SH-SY5Y (cell line): ENCODE data around the gene DENND1B.

Experiments
- GATA2 ChIP-seq: IDR thresholded peaks from 2 replicates; pipeline ENCODE4 v1.6.1; 2011; ENCODE audit warnings: mild to moderate bottlenecking, low read depth, low read length
- GATA3 ChIP-seq: IDR thresholded peaks from 2 replicates; pipeline ENCODE4 v1.6.1; 2011; ENCODE audit warnings: low read depth, mild to moderate bottlenecking, low read length, moderate library complexity

- no peak for TF ChIP-seq GATA2
- TF ChIP-seq GATA3, result no peak
These were observed 303.1 kb downstream of the DENND1B start for GRCh38 chr1:197472141-197472540.
